DOHH2 (cell line): ENCODE measurements around the gene CYRIA.

Experiments used
- H3F3A ChIP-seq: fragments of 200-600 bp; sonication (generic), shearing (Covaris generic); 2 replicates; pipeline ENCODE4 v1.6.0; 2016; ENCODE audit warnings: antibody characterized with exemption, mild to moderate bottlenecking; ENCODE audit not compliant: control insufficient read depth, insufficient read depth
- H3K27ac ChIP-seq: fragments of 200-600 bp; sonication (generic); 2 replicates; pipeline ENCODE4 v1.5.1; 2014; ENCODE audit warnings: low read depth, mild to moderate bottlenecking, low read length, moderate library complexity
- H3K27me3 ChIP-seq: fragments of 200-600 bp; sonication (generic); 2 replicates; pipeline ENCODE4 v1.6.1; 2014; ENCODE audit warnings: mild to moderate bottlenecking, low read length, mixed read lengths; ENCODE audit not compliant: control insufficient read depth
- H3K36me3 ChIP-seq: fragments of 200-600 bp; sonication (generic); 2 replicates; pipeline ENCODE4 v1.6.1; 2014; ENCODE audit warnings: mild to moderate bottlenecking, low read length, moderate library complexity, mixed read lengths; ENCODE audit not compliant: control insufficient read depth
- H3K4me1 ChIP-seq: fragments of 200-600 bp; sonication (generic); 2 replicates; pipeline ENCODE4 v1.6.1; 2014; ENCODE audit warnings: mild to moderate bottlenecking, low read length, mixed read lengths; ENCODE audit not compliant: control insufficient read depth
- H3K4me2 ChIP-seq: fragments of 200-600 bp; sonication (generic); 2 replicates; pipeline ENCODE4 v1.6.0; 2014; ENCODE audit warnings: mild to moderate bottlenecking, low read length, moderate library complexity
- H3K4me3 ChIP-seq: fragments of 200-600 bp; sonication (generic); 2 replicates; pipeline ENCODE4 v1.5.1; 2014; ENCODE audit warnings: mild to moderate bottlenecking, low read length, mixed read lengths
- H3K79me2 ChIP-seq: fragments of 200-600 bp; sonication (generic); 2 replicates; pipeline ENCODE4 v1.6.1; 2014; ENCODE audit warnings: mild to moderate bottlenecking, low read length, mixed read lengths; ENCODE audit not compliant: control insufficient read depth
- H3K9me2 ChIP-seq: fragments of 200-600 bp; sonication (generic); replicated peaks from 2 replicates; pipeline ENCODE4 v1.6.1; 2014; ENCODE audit warnings: mild to moderate bottlenecking, low read length, mixed read lengths; ENCODE audit not compliant: control insufficient read depth
- H3K9me3 ChIP-seq: fragments of 200-600 bp; sonication (generic); 2 replicates; pipeline ENCODE4 v1.6.1; 2014; ENCODE audit warnings: antibody characterized with exemption, low read length, mixed read lengths; ENCODE audit not compliant: control insufficient read depth, insufficient read depth
- H4K20me1 ChIP-seq: fragments of 200-600 bp; sonication (generic); 2 replicates; pipeline ENCODE4 v1.6.0; 2014; ENCODE audit warnings: low read depth, mild to moderate bottlenecking, antibody characterized with exemption, low read length, moderate library complexity; ENCODE audit not compliant: control insufficient read depth, insufficient read depth
- CTCF ChIP-seq: fragments of 200-600 bp; sonication (generic); IDR thresholded peaks from one replicate; pipeline ENCODE4 v1.5.1; 2014; ENCODE audit warnings: antibody characterized with exemption, mild to moderate bottlenecking, low read depth, low read length; ENCODE audit not compliant: poor library complexity, severe bottlenecking
- EZH2phosphoT487 ChIP-seq: fragments of 200-600 bp; sonication (generic); IDR thresholded peaks from 2 replicates; pipeline ENCODE4 v1.6.1; 2017; ENCODE audit warnings: borderline replicate concordance, mild to moderate bottlenecking, antibody characterized with exemption, low read length, moderate library complexity, mixed read lengths

Gene CYRIA

GRCh38 chr2:16630463-16630862 is 35.2 kb downstream of the CYRIA start:
- TF ChIP-seq CTCF (peak; percentile 65), EZH2phosphoT487 (no peak)
- Histone ChIP-seq H3K4me3 (peak overlapping the region; percentile 31), H3K4me2 (peak overlapping the region; percentile 97), H3K27ac (peak overlapping the region; percentile 98), H3F3A (peaks cover 22% of the 10 kb centered on the region), H3K4me1 (peaks cover 90% of the 10 kb centered on the region), H3K36me3 (peaks cover 25% of the 10 kb centered on the region), H4K20me1 (no peaks in the 10 kb centered on the region), H3K27me3 (no peaks in the 10 kb centered on the region), H3K9me3 (no peaks in the 10 kb centered on the region), H3K79me2 (peaks cover 43% of the 10 kb centered on the region), H3K9me2 (no peaks in the 10 kb centered on the region)

GRCh38 chr2:16629770-16630169 is 35.9 kb downstream of the CYRIA start:
- Histone ChIP-seq H3K4me2 (peak overlapping the region; percentile 97), H3K36me3 (peaks cover 25% of the 10 kb centered on the region), H3K79me2 (peaks cover 43% of the 10 kb centered on the region), H3F3A (peaks cover 23% of the 10 kb centered on the region), H3K27me3 (no peaks in the 10 kb centered on the region), H3K4me1 (peaks cover 93% of the 10 kb centered on the region), H3K4me3 (peak overlapping the region; percentile 31), H3K9me3 (no peaks in the 10 kb centered on the region), H3K9me2 (no peaks in the 10 kb centered on the region), H4K20me1 (no peaks in the 10 kb centered on the region), H3K27ac (peak overlapping the region; percentile 98)
- no peak for TF ChIP-seq CTCF

- H3K79me2 ChIP-seq, result peaks cover 49% of the 10 kb centered on the region
- H3K27ac ChIP-seq, result peak overlapping the region; percentile 98
- H3K4me1 ChIP-seq, result peaks cover 98% of the 10 kb centered on the region
- TF ChIP-seq EZH2phosphoT487 (no peak), CTCF (no peak)
- H3K4me3 ChIP-seq, result peak overlapping the region; percentile 27; the same call in 1 of the 2 replicates
- no peaks in the 10 kb centered on the region for H3K27me3 ChIP-seq
- H4K20me1 ChIP-seq, result no peaks in the 10 kb centered on the region
- H3K9me2 ChIP-seq, result no peaks in the 10 kb centered on the region
- H3K9me3 ChIP-seq, result no peaks in the 10 kb centered on the region
- peaks cover 27% of the 10 kb centered on the region for H3F3A ChIP-seq
- peak overlapping the region; percentile 97 for H3K4me2 ChIP-seq
- H3K36me3 ChIP-seq, result peaks cover 25% of the 10 kb centered on the region
Measured at GRCh38 chr2:16629044-16629443, 36.6 kb downstream of the CYRIA start.

- Histone ChIP-seq H3K36me3 (peaks cover 31% of the 10 kb centered on the region), H3K4me2 (peak overlapping the region; percentile 97), H3K27me3 (no peaks in the 10 kb centered on the region), H3K9me3 (no peaks in the 10 kb centered on the region), H3K79me2 (peaks cover 47% of the 10 kb centered on the region), H3K27ac (peak overlapping the region; percentile 98), H3K9me2 (no peaks in the 10 kb centered on the region), H4K20me1 (no peaks in the 10 kb centered on the region), H3K4me3 (peak overlapping the region; percentile 80), H3F3A (peaks cover 27% of the 10 kb centered on the region), H3K4me1 (peaks cover 99% of the 10 kb centered on the region)
- TF ChIP-seq EZH2phosphoT487 (no peak), CTCF (no peak)
Measured at GRCh38 chr2:16628314-16628713, 37.3 kb downstream of the CYRIA start.
